MV-4-11 (cell line): Measurements from ENCODE around the gene PPP3CA.
"Not testable (repeated sequence)": the region's sequence is repeated elsewhere in the genome, so short reads cannot be mapped to it uniquely, and the experiment has no call there.

ENCODE experiments used
- DNase-seq: peaks from one replicate; lab custom pipeline; 2025; lab: John Stamatoyannopoulos, UW

Gene PPP3CA

GRCh38 chr4:101008503-101008902 is 338.8 kb downstream of the PPP3CA start:
- no peak for DNase-seq

GRCh38 chr4:101005659-101006058 is 341.7 kb downstream of the PPP3CA start:
- DNase-seq: no peak

- DNase-seq: no peak
Observed at GRCh38 chr4:101000496-101000895, 346.8 kb downstream of the PPP3CA start.

- DNase-seq: no peak
Observed at GRCh38 chr4:100995671-100996070, 351.7 kb downstream of the PPP3CA start.

GRCh38 chr4:100995002-100995401 is 352.3 kb downstream of the PPP3CA start:
- DNase-seq: not testable (repeated sequence)

- not testable (repeated sequence) for DNase-seq
Observed at GRCh38 chr4:100991332-100992069, 355.8 kb downstream of the PPP3CA start.

- no peak for DNase-seq
Observed at GRCh38 chr4:100989401-100989800, 357.9 kb downstream of the PPP3CA start.

GRCh38 chr4:100988876-100989275 is 358.4 kb downstream of the PPP3CA start:
- no peak for DNase-seq

- DNase-seq: no peak
Observed at GRCh38 chr4:100986360-100986868, 360.9 kb downstream of the PPP3CA start.

GRCh38 chr4:100985576-100985975 is 361.8 kb downstream of the PPP3CA start:
- no peak for DNase-seq

- DNase-seq: no peak
Observed at GRCh38 chr4:100984901-100985300, 362.4 kb downstream of the PPP3CA start.

- no peak for DNase-seq
Observed at GRCh38 chr4:100983426-100983825, 363.9 kb downstream of the PPP3CA start.

- DNase-seq: no peak
Observed at GRCh38 chr4:100982345-100982744, 365.0 kb downstream of the PPP3CA start.

GRCh38 chr4:100981447-100982204 is 365.7 kb downstream of the PPP3CA start:
- peak; percentile 98 for DNase-seq

GRCh38 chr4:100979736-100980135 is 367.6 kb downstream of the PPP3CA start:
- DNase-seq: no peak

- peak; percentile 13 for DNase-seq
Observed at GRCh38 chr4:100977746-100978397, 369.5 kb downstream of the PPP3CA start.

- DNase-seq: no peak
Observed at GRCh38 chr4:100977274-100977673, 370.1 kb downstream of the PPP3CA start.
